K562 (cell line): ENCODE measurements around the gene EXOSC2. TPM values are rescaled to one million over a fixed set of nuclear protein-coding genes. Genes with fewer than 3 reads are reported as not detected.

Experiments used
- ATAC-seq: fragments of 200-7000 bp; cut with Tn5 transposase; 3 replicates; pipeline ENCODE4 v1.9.1; 2020; ENCODE audit warnings: moderate library complexity
- BruUV-seq: library from RNA; stranded (reverse); fragments of 400-500 nt; replicated peaks from 2 replicates; lab custom pipeline; 2021; lab: Mats Ljungman, UMichigan
- CTCF ChIA-PET: fragments of 300-600 bp; formaldehyde crosslinking; extraction: SDS; loops from one replicate; lab custom pipeline; 2021; ENCODE audit warnings: low intra/inter-chr PET ratio; lab: Yijun Ruan, JAX
- POLR2A ChIA-PET: fragments of 300-600, 350-650 bp; sonication (Branson Sonifier 250); formaldehyde crosslinking; extraction: SDS; loops from one replicate; lab custom pipeline; 2021; ENCODE audit warnings: antibody characterized with exemption, inconsistent platforms; lab: Yijun Ruan, JAX
- DNase-seq, 4 experiments: peaks; one replicate each; pipeline versions ENCODE4 v3.0.0 to v3.0.0-alpha.2; 2011 to 2018; ENCODE audit warnings: low spot score in 3 of 4, mixed read lengths in 3 of 4; ENCODE audit errors: extremely low read depth in 1 of 4
- FAIRE-seq: peaks from 2 replicates; lab custom pipeline; 2011; peaks lifted over from hg19 to GRCh38; lab: Jason Lieb, UNC
- H2AFZ ChIP-seq: 2 replicates; pipeline ENCODE4 v1.6.0; 2011; ENCODE audit warnings: low read depth, low read length, control low read depth, inconsistent platforms
- H3K27ac ChIP-seq: fragments of 200-600 bp; 3 replicates; pipeline ENCODE4 v1.8.0; 2011; ENCODE audit warnings: low read depth, mild to moderate bottlenecking, control low read depth, inconsistent platforms, low read length, moderate library complexity, mixed read lengths; ENCODE audit errors: extremely low read depth
- H3K27me3 ChIP-seq, 2 experiments: fragments of 300-600 bp in 1 of 2; 2 replicates in 1 of 2; 3 replicates in 1 of 2; pipeline versions ENCODE4 v1.6.0 to v1.8.0; 2011; ENCODE audit warnings: inconsistent platforms in 2 of 2, low read length in 2 of 2, mild to moderate bottlenecking in 1 of 2, mixed read lengths in 1 of 2, moderate library complexity in 1 of 2; ENCODE audit not compliant: control insufficient read depth in 2 of 2, insufficient read depth in 2 of 2
- H3K36me3 ChIP-seq: fragments of 300-600 bp; 3 replicates; pipeline ENCODE4 v1.8.0; 2011; ENCODE audit warnings: mild to moderate bottlenecking, low read length, inconsistent platforms; ENCODE audit not compliant: control insufficient read depth, insufficient read depth
- H3K4me1 ChIP-seq, 2 experiments: fragments of 200-600 bp in 1 of 2; replicated peaks in 1 of 2; 2 replicates in 1 of 2; 3 replicates in 1 of 2; pipeline versions ENCODE4 v1.5.1 to v1.8.0; 2011; ENCODE audit warnings: inconsistent platforms in 2 of 2, low read length in 2 of 2, mild to moderate bottlenecking in 1 of 2, mixed read lengths in 1 of 2, moderate library complexity in 1 of 2; ENCODE audit not compliant: control insufficient read depth in 2 of 2, insufficient read depth in 2 of 2
- H3K4me2 ChIP-seq: 2 replicates; pipeline ENCODE4 v1.6.1; 2011; ENCODE audit warnings: low read length, control low read depth, inconsistent platforms, mixed read lengths; ENCODE audit not compliant: insufficient read depth
- H3K4me3 ChIP-seq: fragments of 200-600 bp; sonication (generic), shearing (Covaris generic); 2 replicates; pipeline ENCODE4 v1.5.1; 2016; ENCODE audit warnings: control low read depth, inconsistent platforms
- H3K79me2 ChIP-seq: fragments of 200-600 bp; 3 replicates; pipeline ENCODE4 v1.8.0; 2011; ENCODE audit warnings: low read length, inconsistent platforms; ENCODE audit not compliant: control insufficient read depth, insufficient read depth
- H3K9ac ChIP-seq, 2 experiments: 2 replicates each; pipeline versions ENCODE4 v1.6.0 to v1.6.1; 2011; ENCODE audit warnings: low read depth in 2 of 2, low read length in 2 of 2, control low read depth in 1 of 2, inconsistent platforms in 1 of 2, mild to moderate bottlenecking in 1 of 2, mixed read lengths in 1 of 2; ENCODE audit not compliant: insufficient read depth in 1 of 2
- H3K9me1 ChIP-seq: one replicate; pipeline ENCODE4 v1.6.0; 2011; ENCODE audit warnings: inconsistent platforms, mild to moderate bottlenecking, low read length, moderate library complexity; ENCODE audit not compliant: control insufficient read depth, insufficient read depth
- H3K9me3 ChIP-seq: replicated peaks from 2 replicates; pipeline ENCODE4 v1.5.1; 2011; ENCODE audit warnings: low read depth, low read length, inconsistent platforms; ENCODE audit not compliant: control insufficient read depth, insufficient read depth
- H4K20me1 ChIP-seq: replicated peaks from 2 replicates; pipeline ENCODE4 v1.6.1; 2011; ENCODE audit warnings: low read length, inconsistent platforms, mixed read lengths; ENCODE audit not compliant: control insufficient read depth, insufficient read depth
- BHLHE40 ChIP-seq: IDR thresholded peaks from 2 replicates; pipeline ENCODE4 v1.6.1; 2011; ENCODE audit warnings: low read length, improper control_type of control experiment
- CHD1 ChIP-seq: fragments of 200-600 bp; sonication (generic); IDR thresholded peaks from one replicate; pipeline ENCODE4 v1.6.1; 2012; ENCODE audit warnings: mild to moderate bottlenecking, moderate library complexity, low read length, inconsistent platforms
- E2F8 ChIP-seq: fragments of 450-650 bp; IDR thresholded peaks from 2 replicates; pipeline ENCODE4 v1.7.1; 2018; ENCODE audit warnings: mild to moderate bottlenecking, low read depth; ENCODE audit not compliant: partially characterized antibody
- MECOM ChIP-seq: fragments of 250-450 bp; sonication (Bioruptor Pico); IDR thresholded peaks from 2 replicates; pipeline ENCODE4 v1.8.0; 2022; ENCODE audit warnings: inconsistent platforms
- MTA2 ChIP-seq: fragments of 450-650 bp; IDR thresholded peaks from 2 replicates; pipeline ENCODE4 v1.6.1; 2016; ENCODE audit warnings: low read depth
- NFE2L1 ChIP-seq: fragments of 450-650 bp; IDR thresholded peaks from 2 replicates; pipeline ENCODE4 v1.6.1; 2016; ENCODE audit warnings: missing genetic modification characterization, low read depth, mild to moderate bottlenecking, missing compliant biosample characterization, moderate library complexity, borderline replicate concordance
- NFYB ChIP-seq: IDR thresholded peaks from 2 replicates; pipeline ENCODE4 v1.6.1; 2011; ENCODE audit warnings: mild to moderate bottlenecking, moderate library complexity; ENCODE audit not compliant: insufficient read length; ENCODE audit errors: extremely low read depth
- whole genome bisulfite sequencing: fragments of 100-300 bp; shearing (Covaris generic); methylation state at CpG from one replicate; pipeline ENCODE4 v1.1.6; 2016; ENCODE audit warnings: low coverage, mixed read lengths; ENCODE audit not compliant: insufficient coverage; ENCODE audit errors: missing lambda C conversion rate; 5-methylcytosine and 5-hydroxymethylcytosine counted together
- in situ Hi-C: fragments of 300-500 bp; cut with MboI; formaldehyde crosslinking; loops from 4 replicates; pipeline ENCODE4 v1.15.0; 2018; ENCODE audit warnings: inconsistent platforms, mixed read lengths
- intact Hi-C: fragments of 100-400 bp; cut with micrococcal nuclease; formaldehyde crosslinking; loops from 2 replicates; pipeline ENCODE4 v1.14.2; 2022
- polyA plus RNA-seq, 8 experiments: library from polyadenylated mRNA; depleted of rRNA in 4 of 8; stranded (reverse) in 5 of 8; unstranded in 3 of 8; fragments of >200 nt; fragmentation: Nextera tagmentation in 2 of 8; fragmentation: Illumina TruSeq in 1 of 8; extraction: Ambion mirVana in 2 of 8; extraction: Trizol in 1 of 8; gene quantifications; 2 replicates each; pipeline versions ENCODE4 v1.2.1 to v1.2.3, GENCODE V29; 2011 to 2014; ENCODE audit warnings: inconsistent platforms in 1 of 8, missing spikeins in 1 of 8
- total RNA-seq, 7 experiments: library from RNA; depleted of rRNA in 6 of 7; stranded (reverse); fragments of >200 nt in 6 of 7; fragmentation: Illumina TruSeq in 2 of 7; extraction: Trizol in 2 of 7; gene quantifications; 2 replicates each; pipeline versions ENCODE4 v1.2.1 to v1.2.3, GENCODE V29; 2011 to 2021; ENCODE audit warnings: low replicate concordance in 1 of 7
- TF ChIP-seq, protein P1 (sequence below): fragments of 200-800 bp; sonication (Bioruptor generic); IDR thresholded peaks from 2 replicates; pipeline ENCODE4 v1.6.1; 2017; ENCODE audit warnings: missing genetic modification characterization, missing compliant biosample characterization

EXOSC2 gene
- total and polyA plus RNA-seq, 9 of the 15 experiments (the other 6 are each of a cell fraction or from before 2014, with no cell fraction given): 46.0 to 101 (median 77.6) TPM

- intact Hi-C loops (no loop called here), in situ Hi-C loops (no loop called here)
- Histone ChIP-seq H3K4me1 (no peaks in the 10 kb centered on the region), H3K27ac (no peak overlapping the region), H3K4me2 (no peak overlapping the region), H3K27me3 (no peaks in the 10 kb centered on the region), H3K79me2 (no peaks in the 10 kb centered on the region), H3K4me3 (no peak overlapping the region), H3K36me3 (peaks cover 65% of the 10 kb centered on the region), H3K9ac (no peak overlapping the region), H3K9me3 (no peaks in the 10 kb centered on the region), H3K9me1 (peaks cover 8% of the 10 kb centered on the region), H2AFZ (no peak overlapping the region), H4K20me1 (peaks cover 7% of the 10 kb centered on the region; the same call in 1 of the 2 replicates)
- ChIA-PET POLR2A (interaction anchor here (1.8 to 13.0 kb wide), 3 partner anchors 8 to 15 kb away, joined by 7 to 141 read pairs (median 20); no protein-coding TSS in a partner anchor), CTCF (no interaction called here)
- 85% methylated on average over 3 of the region's 3 CpGs for WGBS
- DNase-seq: peak in 3 of 4 experiments; percentile 56 to 66 (median 58)
- FAIRE-seq: no peak
- no peak for ATAC-seq
- BruUV-seq: no TSS peak
- TF ChIP-seq, protein P1, sequence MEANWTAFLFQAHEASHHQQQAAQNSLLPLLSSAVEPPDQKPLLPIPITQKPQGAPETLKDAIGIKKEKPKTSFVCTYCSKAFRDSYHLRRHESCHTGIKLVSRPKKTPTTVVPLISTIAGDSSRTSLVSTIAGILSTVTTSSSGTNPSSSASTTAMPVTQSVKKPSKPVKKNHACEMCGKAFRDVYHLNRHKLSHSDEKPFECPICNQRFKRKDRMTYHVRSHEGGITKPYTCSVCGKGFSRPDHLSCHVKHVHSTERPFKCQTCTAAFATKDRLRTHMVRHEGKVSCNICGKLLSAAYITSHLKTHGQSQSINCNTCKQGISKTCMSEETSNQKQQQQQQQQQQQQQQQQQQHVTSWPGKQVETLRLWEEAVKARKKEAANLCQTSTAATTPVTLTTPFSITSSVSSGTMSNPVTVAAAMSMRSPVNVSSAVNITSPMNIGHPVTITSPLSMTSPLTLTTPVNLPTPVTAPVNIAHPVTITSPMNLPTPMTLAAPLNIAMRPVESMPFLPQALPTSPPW: no peak
- TF ChIP-seq MTA2: no peak
- no peak for TF ChIP-seq BHLHE40
- no peak for TF ChIP-seq CHD1
- no peak for TF ChIP-seq MECOM (CRISPR knock-in tag)
- no peak for TF ChIP-seq NFYB
- no peak for TF ChIP-seq E2F8
- no peak for TF ChIP-seq NFE2L1 (tag)
These were observed 47.4 kb downstream of the EXOSC2 start for GRCh38 chr9:130741024-130741305.
